GM20431 (cell line): ENCODE data around the gene GATA3.

ENCODE experiments used
- in situ Hi-C: fragments of 300-500 bp; cut with MseI, MboI; formaldehyde crosslinking; loops from one replicate; pipeline ENCODE4 v1.15.0; 2020; ENCODE audit warnings: low sequenced_read_pairs; ENCODE audit not compliant: unreplicated experiment

Gene GATA3

DNA sequence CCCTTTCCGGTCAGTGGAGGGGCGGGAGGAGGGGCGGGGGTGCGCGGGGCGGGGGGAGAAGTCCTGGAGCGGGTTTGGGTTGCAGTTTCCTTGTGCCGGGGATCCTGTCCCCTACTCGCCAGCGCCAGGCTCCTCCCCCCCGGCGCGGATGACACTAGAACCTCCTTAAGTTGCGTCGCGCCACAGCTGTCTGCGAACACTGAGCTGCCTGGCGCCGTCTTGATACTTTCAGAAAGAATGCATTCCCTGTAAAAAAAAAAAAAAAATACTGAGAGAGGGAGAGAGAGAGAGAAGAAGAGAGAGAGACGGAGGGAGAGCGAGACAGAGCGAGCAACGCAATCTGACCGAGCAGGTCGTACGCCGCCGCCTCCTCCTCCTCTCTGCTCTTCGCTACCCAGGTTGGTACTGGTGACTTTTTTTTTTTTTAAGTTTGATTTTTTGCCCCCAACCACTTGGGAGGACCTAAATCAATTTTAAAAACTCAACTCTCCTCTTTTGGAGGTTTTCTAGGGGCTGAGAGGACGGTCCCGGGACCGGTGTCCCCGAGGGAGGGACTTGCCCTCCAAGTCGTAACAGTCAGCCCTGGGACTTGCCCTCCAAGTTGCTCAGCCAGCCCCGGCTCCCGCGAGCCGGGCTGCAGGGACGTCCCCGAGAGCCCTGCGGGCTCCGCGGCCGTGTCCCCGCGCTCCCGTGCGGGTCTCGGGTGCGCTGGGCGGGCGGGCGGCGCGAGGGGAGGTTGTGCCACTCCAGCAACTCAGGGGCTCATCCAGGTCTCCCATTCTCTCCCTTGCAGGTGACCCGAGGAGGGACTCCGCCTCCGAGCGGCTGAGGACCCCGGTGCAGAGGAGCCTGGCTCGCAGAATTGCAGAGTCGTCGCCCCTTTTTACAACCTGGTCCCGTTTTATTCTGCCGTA, at the start of gene GATA3:
GATA3 (plus strand) TSS at position 195 of the 914 bp plus-strand sequence. CDS start 968 bp downstream, outside the sequence.
- in situ Hi-C loops: no loop called here

GRCh38 chr10:8006274-8006999, 48.1 kb upstream of the GATA3 start:
- in situ Hi-C loops: no loop called here

DNA sequence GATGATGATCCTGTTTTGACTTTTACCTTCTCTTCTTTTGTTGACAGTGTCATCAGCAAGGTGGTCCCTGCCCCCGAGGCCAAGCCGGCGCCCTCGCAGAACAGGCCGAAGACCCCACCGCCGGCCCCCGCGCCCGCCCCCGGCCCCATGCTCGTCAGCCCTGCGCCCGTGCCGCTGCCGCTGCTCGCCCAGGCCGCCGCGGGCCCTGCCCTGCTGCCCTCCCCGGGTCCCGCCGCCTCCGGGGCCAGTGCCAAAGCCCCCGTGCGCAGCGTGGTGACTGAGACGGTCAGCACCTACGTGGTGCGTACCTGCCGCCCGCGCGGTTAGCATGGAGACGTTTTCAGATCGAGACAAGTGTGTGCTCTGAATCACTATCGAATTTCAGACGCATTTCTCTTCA, 45.5 kb upstream of the GATA3 start:
- in situ Hi-C loops: no loop called here

- in situ Hi-C loops: no loop called here
These were observed 41.5 kb upstream of the GATA3 start for GRCh38 chr10:8013006-8013405.

GRCh38 chr10:8013619-8014018, 40.9 kb upstream of the GATA3 start:
- in situ Hi-C loops: no loop called here

DNA sequence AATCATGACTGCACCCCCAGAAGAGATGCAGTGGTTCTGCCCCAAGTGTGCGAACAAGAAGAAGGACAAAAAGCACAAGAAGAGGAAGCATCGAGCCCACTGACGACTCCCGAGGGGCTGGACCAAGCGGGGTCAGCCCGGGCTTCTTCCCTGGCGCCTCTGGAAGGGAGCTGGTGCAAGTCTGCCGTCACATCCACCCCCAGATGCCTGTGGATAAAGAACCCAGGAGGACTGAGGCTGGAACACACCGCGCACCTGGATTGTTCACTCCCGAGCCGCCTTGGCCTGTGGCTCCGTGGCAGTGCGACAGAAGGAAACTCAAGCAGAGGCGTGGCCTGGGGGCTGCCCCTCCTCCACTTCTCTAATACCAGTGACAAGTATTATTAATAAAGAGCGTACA, 39.8 kb upstream of the GATA3 start:
- in situ Hi-C loops: no loop called here

GRCh38 chr10:8017277-8017676, 37.2 kb upstream of the GATA3 start:
- in situ Hi-C loops: no loop called here

DNA sequence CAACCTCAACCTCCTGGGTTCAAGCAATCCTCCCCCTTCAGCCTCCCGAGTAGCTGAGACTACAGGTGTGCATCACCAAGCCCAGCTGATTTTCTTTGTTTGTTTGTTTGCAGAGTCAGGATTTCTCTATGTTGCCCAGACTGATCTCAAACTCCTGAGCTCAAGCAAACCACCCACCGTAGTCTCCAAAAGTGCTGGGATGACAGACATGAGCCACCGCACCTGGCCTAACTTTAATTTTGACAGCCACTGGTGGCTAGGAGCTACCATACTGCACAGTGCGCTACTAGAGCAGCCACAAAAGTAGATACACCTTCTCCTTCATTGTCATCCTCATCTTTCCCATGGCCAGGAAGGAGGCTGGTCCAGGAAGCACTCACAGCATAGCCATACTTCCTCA, 31.2 kb upstream of the GATA3 start:
- in situ Hi-C loops: no loop called here

- in situ Hi-C loops: no loop called here
These were observed 30.6 kb upstream of the GATA3 start for GRCh38 chr10:8023851-8024250.

GRCh38 chr10:8026349-8027259, 27.9 kb upstream of the GATA3 start:
- in situ Hi-C loops: loop anchor here (25.0 kb wide), 1 partner anchor 139 kb away; no protein-coding TSS in a partner anchor

GRCh38 chr10:8031211-8031610, 23.3 kb upstream of the GATA3 start:
- in situ Hi-C loops: loop anchor here (25.0 kb wide), 1 partner anchor 144 kb away; no protein-coding TSS in a partner anchor

DNA sequence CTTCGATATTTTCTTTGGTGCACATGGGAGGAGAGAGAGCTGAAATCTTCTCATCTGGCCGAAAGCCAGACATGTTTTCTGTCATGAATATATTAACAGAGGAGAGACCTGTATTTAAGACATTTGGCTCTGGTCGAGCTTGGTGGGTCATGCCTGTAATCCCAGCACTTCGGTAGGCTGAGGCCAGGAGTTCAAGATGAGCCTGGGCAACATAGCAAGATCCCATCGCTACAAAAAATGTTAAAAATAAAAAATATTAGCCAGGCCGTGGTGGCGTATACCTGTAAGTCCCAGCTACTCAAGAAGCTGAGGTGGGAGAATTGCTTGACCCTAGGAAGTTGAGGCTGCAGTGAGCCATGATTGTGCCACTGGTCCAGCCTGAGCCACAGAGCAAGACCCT, 21.9 kb upstream of the GATA3 start:
- in situ Hi-C loops: loop anchor here (25.0 kb wide), 1 partner anchor 145 kb away; no protein-coding TSS in a partner anchor

DNA sequence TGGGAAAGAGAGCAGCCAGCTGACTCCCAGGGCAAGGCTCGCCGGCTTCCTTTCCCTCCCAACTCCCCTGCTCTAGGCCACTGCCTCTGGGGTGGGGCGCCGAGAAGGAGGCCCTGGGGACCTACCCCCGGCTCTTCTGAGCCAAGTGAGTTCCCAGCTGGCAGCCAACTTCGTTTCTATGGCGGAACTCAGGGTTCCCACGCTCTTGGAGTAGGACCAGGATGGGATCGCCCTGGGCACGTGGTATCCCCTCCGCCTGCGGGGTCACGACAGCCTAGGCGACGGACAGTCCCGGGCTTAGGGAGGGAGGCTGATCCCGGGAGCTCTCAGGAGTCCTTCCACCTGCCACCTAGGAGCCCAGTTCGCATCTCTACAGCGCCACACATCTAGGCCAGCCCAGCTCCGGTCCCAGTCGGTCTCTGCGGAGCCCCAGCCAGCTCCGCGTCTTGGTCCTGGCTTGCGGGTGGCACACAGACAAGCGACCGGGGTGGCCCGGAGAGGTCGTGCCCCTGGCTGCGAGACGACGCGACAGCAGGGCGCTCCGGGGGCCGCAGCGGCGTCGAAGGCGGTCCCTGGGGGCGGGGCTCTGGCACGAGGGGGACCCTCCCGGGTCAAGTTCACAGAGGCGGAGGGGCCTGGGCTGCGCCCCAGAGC, 20.5 kb upstream of the GATA3 start:
- in situ Hi-C loops: loop anchor here (25.0 kb wide), 1 partner anchor 147 kb away; no protein-coding TSS in a partner anchor

GRCh38 chr10:8034466-8035005, 20.0 kb upstream of the GATA3 start:
- in situ Hi-C loops: loop anchor here (25.0 kb wide), 1 partner anchor 147 kb away; no protein-coding TSS in a partner anchor

DNA sequence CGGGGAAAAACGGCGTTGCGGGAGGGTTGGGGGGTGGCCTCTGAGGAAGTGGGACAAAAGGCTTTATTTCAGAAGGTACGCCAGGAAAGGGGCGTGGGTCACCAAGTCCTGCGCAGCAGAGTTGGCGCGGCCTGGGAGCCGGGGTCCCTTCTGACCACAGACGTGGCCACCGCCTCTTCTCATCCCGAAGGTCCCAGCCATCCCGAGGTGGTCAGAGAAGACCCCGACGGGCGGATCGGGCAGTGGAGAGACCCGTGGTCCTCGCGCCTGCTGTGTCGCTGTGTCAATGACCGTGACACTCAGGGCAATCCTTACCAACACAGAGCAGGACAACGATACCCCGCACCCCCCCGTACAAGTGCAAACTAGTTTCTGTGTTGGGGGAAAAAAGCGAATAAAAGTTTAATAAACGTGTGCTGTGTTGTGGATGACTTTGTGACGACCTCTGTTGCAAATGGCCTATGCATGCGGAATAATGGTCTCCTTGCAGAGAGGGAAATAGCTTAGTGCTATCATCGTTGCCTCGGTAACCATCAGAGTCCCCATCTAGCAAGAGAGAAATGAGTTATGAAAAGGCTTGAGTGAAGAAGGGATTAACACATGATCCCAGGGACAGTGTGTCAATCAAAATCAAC, 19.4 kb upstream of the GATA3 start:
- in situ Hi-C loops: loop anchor here (25.0 kb wide), 1 partner anchor 148 kb away; no protein-coding TSS in a partner anchor

DNA sequence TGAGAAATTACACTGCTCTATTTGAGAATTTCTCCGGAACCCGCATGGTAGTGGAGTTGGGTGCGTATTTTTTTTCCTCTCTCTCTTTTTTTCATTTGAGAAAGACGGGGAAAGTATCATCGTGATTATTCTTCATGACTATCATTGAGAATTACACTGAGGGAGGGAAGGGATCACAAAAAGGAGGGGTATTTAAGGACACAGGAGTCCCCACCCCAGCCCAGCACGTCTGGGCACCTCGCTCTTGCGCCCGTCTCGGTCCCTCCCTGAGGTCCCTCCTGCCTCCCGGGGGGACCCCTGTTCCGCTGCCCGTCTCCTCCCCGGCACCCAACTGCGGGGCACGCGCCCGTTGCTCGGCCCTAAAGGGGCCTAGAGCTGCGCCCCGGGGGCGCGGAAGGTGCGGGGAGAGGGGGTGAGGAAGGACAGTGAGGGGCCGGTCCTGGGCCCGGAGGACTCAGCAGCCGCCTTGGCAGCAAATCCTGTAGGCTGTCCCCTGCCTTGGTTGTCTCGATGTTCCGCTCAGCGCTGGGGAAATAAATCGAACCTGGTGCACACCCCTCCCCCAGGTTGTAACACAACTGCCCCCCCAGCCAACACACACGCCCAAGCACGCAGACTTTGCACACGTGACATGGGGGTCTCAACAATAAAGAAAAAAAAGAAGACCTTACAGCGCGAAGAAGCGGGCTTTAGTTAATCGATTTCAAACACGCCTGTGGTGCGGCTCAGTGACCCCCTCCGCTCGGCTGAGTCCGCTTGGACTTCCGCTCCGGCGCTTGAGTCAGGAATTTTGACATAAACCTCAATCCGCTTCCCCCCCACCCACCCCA, 18.6 kb upstream of the GATA3 start:
- in situ Hi-C loops: loop anchor here (25.0 kb wide), 1 partner anchor 149 kb away; no protein-coding TSS in a partner anchor

- in situ Hi-C loops: loop anchor here (25.0 kb wide), 1 partner anchor 149 kb away; no protein-coding TSS in a partner anchor
These were observed 17.8 kb upstream of the GATA3 start for GRCh38 chr10:8036506-8037198.
